ENCODE measurements around the gene ATP5PO. TPM values are rescaled to one million over a fixed set of nuclear protein-coding genes. Genes with fewer than 3 reads are reported as not detected.
A peak's percentile ranks its signal among the peaks of the same experiment; 100 is the strongest.

Gene ATP5PO
- total RNA-seq, 1 donor from 2014 or later, result 169 TPM

- no peak for DNase-seq
- ATAC-seq (ENCODE audit: low read depth), result peak; percentile 45
- Mint-ChIP-seq H3K4me1 (peaks cover 7% of the 10 kb centered on the region), H3K27ac (no peak overlapping the region), H3K4me3 (no peak overlapping the region), H3K36me3 (ENCODE audit: low read depth) (no peaks in the 10 kb centered on the region), H3K27me3 (no peaks in the 10 kb centered on the region), H3K9me3 (peaks cover 3% of the 10 kb centered on the region)
- ChIA-PET POLR2A (interaction anchor here (0.6 kb wide), 1 partner anchor 36 kb away, joined by 6 read pairs; no protein-coding TSS in a partner anchor), CTCF (interaction anchor here (0.6 to 1.7 kb wide), 5 partner anchors 16 to 1328 kb away, joined by 3 to 8 read pairs (median 3); partner anchors contain the start of genes MRPS6 and SLC5A3)
- TF ChIP-seq CTCF (IDR thresholded peaks at IDR 0.05), result no peak
- intact Hi-C loops (cut with micrococcal nuclease), result no loop called here
Measured at GRCh38 chr21:33940164-33940880, 24.7 kb upstream of the ATP5PO start.

- no peak for TF ChIP-seq CTCF (IDR thresholded peaks at IDR 0.05)
- peaks cover under 1% of the 10 kb centered on the region for H3K9me3 Mint-ChIP-seq
- peaks cover 7% of the 10 kb centered on the region for H3K4me1 Mint-ChIP-seq
- no peak overlapping the region for H3K27ac Mint-ChIP-seq
- DNase-seq, result no peak
- CTCF ChIA-PET, result interaction anchor here (1.7 to 1.8 kb wide), 2 partner anchors 15 to 409 kb away, joined by 8 to 9 read pairs; no protein-coding TSS in a partner anchor
- intact Hi-C loops (cut with micrococcal nuclease), result no loop called here
- no peaks in the 10 kb centered on the region for H3K36me3 Mint-ChIP-seq (ENCODE audit: low read depth)
- H3K4me3 Mint-ChIP-seq, result no peak overlapping the region
- no peaks in the 10 kb centered on the region for H3K27me3 Mint-ChIP-seq
- ATAC-seq (ENCODE audit: low read depth), result no peak
- POLR2A ChIA-PET, result interaction anchor here (1.5 kb wide), 1 partner anchor 11 kb away, joined by 4 read pairs; no protein-coding TSS in a partner anchor
Measured at GRCh38 chr21:33939226-33939625, 23.6 kb upstream of the ATP5PO start.

GRCh38 chr21:33938381-33938780 is 22.8 kb upstream of the ATP5PO start:
- H3K4me1 Mint-ChIP-seq, result peaks cover 7% of the 10 kb centered on the region
- no peaks in the 10 kb centered on the region for H3K36me3 Mint-ChIP-seq (ENCODE audit: low read depth)
- no peak overlapping the region for H3K4me3 Mint-ChIP-seq
- ChIA-PET POLR2A (interaction anchor here (1.5 to 2.7 kb wide), 3 partner anchors 9 to 20 kb away, joined by 4 to 18 read pairs (median 6); no protein-coding TSS in a partner anchor), CTCF (interaction anchor here (1.7 to 1.8 kb wide), 2 partner anchors 14 to 410 kb away, joined by 8 to 9 read pairs; no protein-coding TSS in a partner anchor)
- intact Hi-C loops (cut with micrococcal nuclease), result no loop called here
- DNase-seq (no peak), ATAC-seq (ENCODE audit: low read depth) (no peak)
- no peak for TF ChIP-seq CTCF (IDR thresholded peaks at IDR 0.05)
- H3K27ac Mint-ChIP-seq, result no peak overlapping the region
- no peaks in the 10 kb centered on the region for H3K9me3 Mint-ChIP-seq
- H3K27me3 Mint-ChIP-seq, result no peaks in the 10 kb centered on the region

GRCh38 chr21:33937931-33938339 is 22.3 kb upstream of the ATP5PO start:
- H3K4me1 Mint-ChIP-seq, result peaks cover 7% of the 10 kb centered on the region
- no peak overlapping the region for H3K27ac Mint-ChIP-seq
- ATAC-seq (ENCODE audit: low read depth) (peak; percentile 58), DNase-seq (no peak)
- no peak for TF ChIP-seq CTCF (IDR thresholded peaks at IDR 0.05)
- no peak overlapping the region for H3K4me3 Mint-ChIP-seq
- no peaks in the 10 kb centered on the region for H3K27me3 Mint-ChIP-seq
- ChIA-PET CTCF (interaction anchor here (1.8 kb wide), 1 partner anchor 410 kb away, joined by 9 read pairs; no protein-coding TSS in a partner anchor), POLR2A (interaction anchor here (1.5 to 2.7 kb wide), 3 partner anchors 10 to 20 kb away, joined by 4 to 18 read pairs (median 6); no protein-coding TSS in a partner anchor)
- no peaks in the 10 kb centered on the region for H3K36me3 Mint-ChIP-seq (ENCODE audit: low read depth)
- intact Hi-C loops (cut with micrococcal nuclease), result no loop called here
- no peaks in the 10 kb centered on the region for H3K9me3 Mint-ChIP-seq

GRCh38 chr21:33937146-33937545 is 21.5 kb upstream of the ATP5PO start:
- no peak overlapping the region for H3K4me3 Mint-ChIP-seq
- no peak for TF ChIP-seq CTCF (IDR thresholded peaks at IDR 0.05)
- no peaks in the 10 kb centered on the region for H3K9me3 Mint-ChIP-seq
- ChIA-PET CTCF (interaction anchor here (1.7 kb wide), 1 partner anchor 13 kb away, joined by 8 read pairs; no protein-coding TSS in a partner anchor), POLR2A (interaction anchor here (2.7 kb wide), 1 partner anchor 11 kb away, joined by 18 read pairs; no protein-coding TSS in a partner anchor)
- intact Hi-C loops (cut with micrococcal nuclease), result no loop called here
- DNase-seq (no peak), ATAC-seq (ENCODE audit: low read depth) (no peak)
- H3K27ac Mint-ChIP-seq, result no peak overlapping the region
- H3K27me3 Mint-ChIP-seq, result no peaks in the 10 kb centered on the region
- H3K4me1 Mint-ChIP-seq, result peaks cover 12% of the 10 kb centered on the region
- no peaks in the 10 kb centered on the region for H3K36me3 Mint-ChIP-seq (ENCODE audit: low read depth)

All from activated B cell treated with CpG ODN at 0.5 μM for 24 hours (primary cell).